ENCODE results near the gene CDK2AP2. TPM values are rescaled to one million over a fixed set of nuclear protein-coding genes. Genes with fewer than 3 reads are reported as not detected.

The CDK2AP2 gene
- total and polyA plus RNA-seq, 9 of the 15 experiments (the other 6 are each of a cell fraction or from before 2014, with no cell fraction given): 4.4 to 47.4 (median 21.7) TPM

GRCh38 chr11:67507242-67507863 is 609 bp downstream of the CDK2AP2 start (continued):
- TF ChIP-seq ARID4B (CRISPR knock-in tag; IDR thresholded peaks at IDR 0.05) (peak; percentile 73; the same call in 1 of the 2 replicates), ZNF609 (CRISPR knock-in tag; IDR thresholded peaks at IDR 0.05; ENCODE audit: borderline replicate concordance) (no peak), ZNF444 (CRISPR knock-in tag; IDR thresholded peaks at IDR 0.05) (no peak), RHOXF2B (CRISPR knock-in tag; conservative IDR thresholded peaks at IDR 0.05) (no peak), ZNF740 (CRISPR knock-in tag; IDR thresholded peaks at IDR 0.05) (no peak), ZNF740 (tag; IDR thresholded peaks at IDR 0.05) (no peak), ESRRA (IDR thresholded peaks at IDR 0.05; ENCODE audit: borderline replicate concordance, low read depth) (no peak)
